ENCODE measurements around the gene HSD11B1L.

The HSD11B1L gene

DNA sequence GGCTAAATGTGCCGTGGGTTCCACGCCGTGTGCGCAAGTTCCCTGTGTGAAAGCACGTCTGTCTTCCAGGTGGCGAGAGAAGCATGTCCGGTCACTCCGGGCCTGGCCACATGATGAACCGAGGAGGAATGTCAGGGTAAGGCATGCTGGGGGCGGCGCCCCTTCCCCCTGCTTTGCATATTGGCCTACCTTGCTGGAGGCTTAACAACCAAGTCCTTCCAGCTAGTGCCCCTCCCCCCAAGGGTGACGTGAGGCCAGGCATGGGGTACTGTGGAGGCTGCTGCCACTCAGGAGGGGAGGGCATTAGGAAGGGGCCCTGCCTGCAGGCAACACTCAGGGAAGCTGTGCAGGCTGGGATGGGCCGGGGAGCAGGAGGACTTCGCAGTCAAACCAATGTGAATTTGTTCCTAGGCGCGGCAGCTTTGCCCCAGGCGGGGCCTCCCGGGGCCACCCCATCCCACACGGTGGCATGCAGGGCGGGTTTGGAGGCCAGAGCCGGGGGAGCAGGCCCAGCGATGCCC, 13.0 kb upstream of the HSD11B1L start:
- DNase-seq = no peak

DNA sequence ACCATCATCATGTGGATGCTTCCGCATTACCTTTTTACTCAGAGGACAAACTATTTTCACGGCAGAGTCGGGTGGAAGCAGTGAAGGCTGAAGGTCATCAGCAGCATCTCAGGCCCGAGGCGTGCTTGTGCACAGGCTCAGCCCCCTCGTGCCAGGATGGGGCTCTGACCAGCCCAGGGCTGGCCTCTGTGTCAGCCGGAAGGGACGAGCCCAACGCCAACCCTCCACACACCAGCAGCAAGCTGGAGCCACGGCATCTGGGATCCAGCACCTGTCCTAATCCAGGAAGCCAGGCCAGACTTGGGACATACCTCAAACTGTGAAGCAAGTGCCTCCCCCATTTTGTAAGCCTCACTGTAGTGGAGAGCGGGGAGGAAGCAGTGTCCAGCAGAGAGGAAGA, 11.6 kb upstream of the HSD11B1L start:
- no peak for DNase-seq

DNA sequence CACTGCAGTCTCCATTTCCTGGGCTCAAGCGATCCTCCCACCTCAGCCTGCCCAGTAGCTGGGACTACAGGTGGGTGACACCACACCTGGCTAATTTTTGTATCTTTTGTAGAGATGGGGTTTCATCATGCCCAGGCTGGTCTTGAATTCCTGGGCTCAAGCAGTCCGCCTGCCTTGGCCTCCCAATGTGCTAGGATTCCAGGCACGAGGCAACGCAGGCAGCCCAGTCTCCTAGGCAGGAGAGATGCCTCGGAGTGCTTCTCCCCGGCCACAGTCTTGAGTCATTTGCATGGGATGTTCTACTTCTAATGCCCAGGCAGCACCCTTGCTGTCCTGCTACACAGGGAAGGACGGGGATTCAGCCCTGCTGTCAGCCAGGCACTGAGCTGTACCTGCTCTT, 9.2 kb upstream of the HSD11B1L start:
- DNase-seq = no peak

DNA sequence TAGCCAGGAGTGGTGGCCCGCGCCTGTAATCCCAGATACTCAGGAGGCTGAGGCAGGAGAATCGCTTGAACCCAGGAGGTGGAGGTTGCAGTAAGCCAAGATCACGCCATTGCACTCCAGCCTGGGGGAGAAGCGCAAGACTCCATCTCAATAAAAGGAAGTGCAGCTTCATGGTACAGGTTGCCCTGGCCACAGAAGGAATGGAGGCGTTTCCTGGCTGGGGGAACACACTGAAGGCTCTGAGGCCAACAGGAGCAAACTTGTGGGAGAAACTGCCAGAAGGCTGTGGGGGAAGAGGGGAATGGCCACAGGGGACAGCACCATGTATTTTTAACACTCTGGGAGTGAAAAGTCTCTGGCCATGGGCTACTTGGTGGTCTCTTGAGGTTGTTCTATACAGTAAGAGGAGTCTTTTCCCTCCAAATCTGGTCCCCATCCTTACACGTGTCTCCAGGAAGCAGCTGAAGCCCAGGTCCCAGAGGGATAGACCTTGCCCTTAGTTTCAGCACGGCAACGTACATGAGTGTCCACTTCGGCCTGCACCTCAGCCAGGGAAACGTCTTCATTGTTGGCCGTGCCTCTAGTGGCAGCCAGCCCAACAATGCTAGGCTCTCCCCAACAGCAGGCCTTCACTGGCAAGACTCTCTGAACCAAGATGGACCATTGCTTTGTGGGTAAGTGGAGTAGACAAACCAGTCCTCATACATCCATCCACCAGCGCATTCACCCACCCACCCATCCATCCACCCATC, 7.9 kb upstream of the HSD11B1L start:
- DNase-seq = no peak

DNA sequence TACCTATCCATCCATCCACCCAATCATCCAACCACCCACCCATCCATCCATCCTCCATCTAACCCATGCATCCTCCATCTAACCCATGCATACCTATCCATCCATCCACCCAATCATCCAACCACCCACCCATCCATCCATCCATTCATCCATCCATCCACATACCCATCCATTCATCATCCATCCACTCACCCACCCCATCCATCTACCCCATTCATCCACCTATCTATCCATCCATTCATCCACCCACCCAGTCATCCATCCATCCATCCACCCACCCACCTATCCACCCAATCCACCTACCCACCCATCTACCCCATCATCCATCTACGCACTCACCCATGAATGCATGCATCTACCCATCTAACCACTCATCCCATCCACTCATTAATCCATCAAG, 7.1 kb upstream of the HSD11B1L start:
- DNase-seq = no peak

DNA sequence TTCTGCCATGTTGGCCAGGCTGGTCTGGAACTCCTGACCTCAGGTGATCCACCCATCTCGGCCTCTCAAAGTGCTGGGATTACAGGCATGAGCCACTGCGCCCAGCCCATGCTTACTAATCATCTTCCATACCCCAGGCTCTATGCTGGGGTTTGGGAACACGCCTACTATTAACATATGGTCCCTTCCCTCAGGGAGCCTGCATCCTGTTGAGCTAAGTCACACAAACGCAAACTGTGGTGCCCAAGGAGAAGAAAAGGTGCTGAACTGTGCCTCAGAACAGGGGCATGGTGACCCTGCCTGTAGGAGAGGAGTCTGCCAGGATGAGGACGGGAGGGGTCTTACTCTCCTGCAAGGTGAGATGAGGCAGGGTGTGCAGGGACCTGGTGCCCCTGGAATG, 6.1 kb upstream of the HSD11B1L start:
- DNase-seq = no peak

DNA sequence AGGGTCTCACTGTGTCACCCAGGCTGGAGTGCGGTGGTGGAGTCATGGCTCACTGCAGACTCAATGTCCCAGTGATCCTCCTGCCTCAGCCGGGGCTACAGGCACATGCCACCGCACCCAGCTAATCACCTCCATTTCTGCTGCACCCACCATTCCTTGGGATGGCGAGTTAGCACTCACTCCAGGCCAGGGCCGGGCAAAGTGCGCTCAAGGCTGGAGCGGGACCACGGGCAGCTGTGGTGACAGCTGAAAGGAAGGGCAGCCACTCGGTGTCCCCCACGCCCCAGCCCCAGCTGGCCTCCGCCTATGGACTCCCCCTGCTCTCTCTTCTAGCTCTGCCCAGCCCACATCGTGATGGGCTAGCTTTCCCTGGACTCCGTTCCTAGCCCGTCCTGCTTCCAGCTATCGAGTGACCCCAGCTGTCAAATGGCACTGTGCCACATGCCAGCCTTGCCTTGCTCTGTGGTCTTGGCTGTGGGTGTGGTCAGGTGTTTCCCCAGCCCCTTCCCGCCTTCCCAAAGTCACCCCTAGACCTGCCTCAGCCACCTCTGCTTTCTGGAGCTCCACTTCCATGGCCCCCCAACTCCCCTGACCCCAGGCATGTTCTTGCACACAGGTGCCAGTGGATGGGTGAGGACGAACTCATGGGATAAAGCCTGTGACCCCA, 4.6 kb upstream of the HSD11B1L start:
- no peak for DNase-seq

DNA sequence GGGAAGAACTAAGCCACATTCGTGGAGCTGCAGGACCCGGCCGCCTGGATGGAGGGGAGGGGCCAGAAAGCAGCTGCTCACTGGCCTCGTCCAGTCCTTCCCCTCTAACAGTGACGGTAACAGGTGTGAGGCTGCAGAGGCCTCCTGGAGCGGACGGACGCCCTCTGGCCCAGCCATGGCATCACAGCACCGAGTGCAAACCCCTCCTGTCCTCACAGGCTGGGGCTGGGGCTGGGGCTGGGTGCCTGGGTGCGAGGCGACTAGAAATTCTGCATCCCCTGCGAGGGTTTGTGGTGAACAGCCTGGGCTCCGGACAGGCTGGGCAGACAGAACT, 4.1 kb upstream of the HSD11B1L start:
- DNase-seq = no peak

DNA sequence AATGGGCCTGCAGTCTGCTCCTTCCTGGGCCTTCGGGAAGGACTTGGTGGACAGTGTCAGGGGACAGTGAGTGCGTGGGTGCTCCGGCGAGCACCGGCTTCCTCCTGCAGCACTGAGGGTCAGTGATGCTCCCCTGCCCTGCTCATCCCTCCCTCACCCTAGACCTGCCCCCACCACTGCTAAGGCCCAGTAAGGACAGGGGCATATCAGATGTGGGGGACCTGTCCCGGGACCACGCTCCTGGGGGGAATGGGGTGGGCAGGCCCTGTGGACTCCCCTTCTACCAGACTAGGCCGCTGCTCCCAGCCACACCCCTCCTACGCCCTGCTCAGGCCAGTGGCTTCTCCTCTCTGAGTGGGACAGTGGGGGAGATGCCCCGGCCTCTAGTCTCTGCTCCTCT, 3.7 kb upstream of the HSD11B1L start:
- no peak for DNase-seq

DNA sequence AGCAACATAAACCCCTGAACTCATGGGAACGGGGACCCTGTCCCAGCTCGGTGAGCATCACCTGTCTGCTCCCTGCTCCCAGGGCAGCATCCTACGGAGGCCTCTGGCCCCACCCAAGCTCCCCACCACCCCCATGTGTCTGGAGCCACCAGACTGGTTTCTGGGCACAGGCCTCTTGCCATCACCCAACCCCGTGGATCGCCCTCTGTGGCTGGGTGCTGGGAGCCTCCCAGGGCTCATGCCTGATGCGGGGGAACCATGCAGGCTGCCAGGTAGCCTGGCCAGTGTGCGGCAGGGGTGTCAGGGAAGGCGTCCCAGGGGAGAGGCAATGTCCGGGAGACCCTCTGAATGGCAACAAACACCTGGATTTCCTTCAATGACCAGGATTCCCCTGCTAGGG, 3.2 kb upstream of the HSD11B1L start:
- no peak for DNase-seq

DNA sequence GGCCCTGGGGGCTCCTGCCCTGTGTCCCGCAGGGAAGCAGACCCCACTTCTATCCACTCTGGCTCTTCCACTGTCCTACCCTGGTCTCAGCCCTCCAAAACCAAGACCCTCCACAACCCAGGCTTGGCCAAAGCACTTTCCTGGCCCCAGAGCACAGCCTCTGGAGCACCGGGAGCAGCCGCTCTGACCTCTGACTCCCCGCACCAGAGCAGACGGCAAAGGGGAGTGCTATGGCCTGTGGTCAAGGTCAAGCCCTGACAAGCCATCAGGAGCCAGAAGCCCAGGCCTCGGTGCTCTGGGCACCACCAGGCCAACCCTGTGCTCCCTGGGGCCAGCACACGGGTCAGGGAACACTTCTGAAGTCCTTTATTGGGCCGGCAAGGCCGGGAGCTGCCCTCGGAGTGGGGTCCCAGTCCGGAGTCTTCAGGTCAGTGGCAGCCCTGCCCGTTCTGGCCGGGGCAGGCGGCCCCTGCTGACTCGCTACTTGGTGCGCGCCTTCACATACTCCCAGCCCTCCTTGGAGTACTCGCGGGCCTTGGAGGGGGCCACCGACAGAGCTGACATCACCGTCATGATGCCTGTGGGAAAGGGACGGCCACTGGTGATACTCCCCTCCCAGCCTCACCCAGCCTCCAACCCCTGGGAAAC, 2.6 kb upstream of the HSD11B1L start:
- no peak for DNase-seq

DNA sequence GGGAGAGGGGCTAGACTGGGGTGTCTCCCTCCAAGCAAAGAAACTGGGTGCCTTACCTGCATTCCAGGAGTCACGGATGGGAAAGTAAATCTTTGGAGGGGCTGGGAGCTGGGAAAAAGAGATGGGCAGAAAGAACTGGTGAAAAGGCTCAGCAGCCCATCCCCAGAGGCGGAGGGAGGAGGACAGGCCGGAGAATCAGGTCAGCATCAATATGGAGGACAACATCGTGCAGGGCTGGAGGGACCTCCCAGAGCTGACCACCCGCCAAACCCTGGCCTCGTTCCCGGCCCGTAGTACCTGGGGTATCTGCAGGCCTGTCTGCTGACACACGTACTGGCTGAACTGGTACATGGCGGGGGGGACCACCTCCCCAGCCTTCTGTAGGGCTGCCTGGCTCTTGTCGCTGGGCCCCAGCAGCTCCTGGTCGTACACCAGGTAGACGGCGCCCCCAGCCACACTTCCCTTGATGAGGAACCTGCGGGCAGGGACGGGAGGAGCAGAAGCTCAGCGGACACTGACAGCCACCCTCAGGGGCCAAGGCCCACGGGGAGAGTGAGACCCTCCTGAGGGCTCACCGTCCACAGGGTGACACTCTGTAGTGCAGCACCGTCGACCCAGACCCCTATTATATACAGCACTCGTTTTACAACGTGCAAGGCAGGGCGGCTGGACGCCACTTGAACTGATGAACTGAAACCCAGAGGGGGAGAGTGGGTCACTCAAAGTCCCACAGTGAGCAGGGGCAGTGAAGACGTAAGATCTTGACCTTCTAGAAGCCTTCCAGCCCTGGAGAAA, 1.3 kb upstream of the HSD11B1L start:
- no peak for DNase-seq

DNA sequence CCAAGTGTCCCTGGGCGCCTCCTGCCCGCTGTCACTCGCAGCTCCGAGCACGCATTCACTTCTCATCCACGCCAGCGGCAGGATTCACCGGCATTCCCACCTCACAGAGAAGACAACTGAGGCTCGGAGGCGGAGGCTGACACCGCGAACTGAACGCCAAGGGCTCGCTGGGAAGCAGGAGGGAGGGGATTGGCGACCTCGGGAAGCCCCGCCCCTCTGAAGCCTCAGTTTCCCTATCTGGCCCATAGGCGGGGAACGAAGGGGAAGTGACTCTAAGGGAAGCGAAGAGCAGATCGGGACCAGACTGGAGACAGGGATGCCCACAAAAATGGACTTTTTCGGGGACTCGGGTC, 767 bp upstream of the HSD11B1L start:
- no peak for DNase-seq

DNA sequence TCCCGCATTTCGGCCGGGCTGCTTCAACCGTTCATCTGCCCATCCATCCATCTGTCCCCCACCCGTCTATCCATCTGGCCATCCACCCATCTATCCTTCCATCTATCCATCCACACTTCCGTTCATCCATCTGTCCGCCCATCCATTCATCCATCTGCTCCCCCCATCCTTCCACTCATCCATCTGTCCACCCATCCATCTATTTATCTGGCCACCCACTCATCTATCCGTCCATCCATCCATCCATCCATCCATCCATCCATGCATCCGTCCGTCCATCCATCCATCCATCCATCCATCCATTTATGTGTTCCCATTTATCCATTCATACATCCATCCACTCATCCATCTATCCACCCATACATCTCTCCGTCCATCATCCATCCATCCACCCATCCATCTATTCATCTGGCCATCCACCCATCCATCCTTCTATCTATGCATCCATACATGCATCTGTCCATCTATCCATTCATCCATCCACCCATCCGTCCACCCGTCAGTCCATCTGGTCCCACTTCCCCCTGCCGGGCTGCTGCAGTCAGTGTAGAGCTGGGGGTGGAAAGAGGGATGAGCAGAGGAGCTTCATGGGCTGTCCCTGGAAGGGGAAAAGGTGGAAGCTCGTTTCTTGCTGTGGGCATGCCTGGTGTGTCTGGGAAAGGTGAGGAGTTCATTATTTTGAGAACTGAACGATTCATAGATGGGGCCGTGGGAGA, 722 bp downstream of the HSD11B1L start:
- no peak for DNase-seq

DNA sequence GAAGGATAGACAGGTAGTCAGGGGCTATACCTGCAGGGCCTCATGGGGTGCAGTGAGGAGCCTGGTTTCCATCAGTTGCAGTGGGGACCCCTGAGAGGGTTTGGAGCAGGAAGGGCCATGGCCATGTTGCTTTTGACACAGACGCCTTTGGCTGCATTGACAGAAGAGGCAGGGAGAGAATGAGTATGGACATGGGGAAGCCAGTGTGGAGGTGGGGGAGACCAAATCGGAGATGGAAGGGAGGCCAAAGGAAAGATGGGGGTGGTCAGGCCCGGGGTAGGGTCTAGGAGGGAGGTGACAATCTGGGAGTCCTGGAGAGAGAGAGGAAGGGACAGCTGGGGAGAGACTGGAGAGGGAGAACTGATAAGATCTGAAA, 1.3 kb downstream of the HSD11B1L start:
- no peak for DNase-seq

DNA sequence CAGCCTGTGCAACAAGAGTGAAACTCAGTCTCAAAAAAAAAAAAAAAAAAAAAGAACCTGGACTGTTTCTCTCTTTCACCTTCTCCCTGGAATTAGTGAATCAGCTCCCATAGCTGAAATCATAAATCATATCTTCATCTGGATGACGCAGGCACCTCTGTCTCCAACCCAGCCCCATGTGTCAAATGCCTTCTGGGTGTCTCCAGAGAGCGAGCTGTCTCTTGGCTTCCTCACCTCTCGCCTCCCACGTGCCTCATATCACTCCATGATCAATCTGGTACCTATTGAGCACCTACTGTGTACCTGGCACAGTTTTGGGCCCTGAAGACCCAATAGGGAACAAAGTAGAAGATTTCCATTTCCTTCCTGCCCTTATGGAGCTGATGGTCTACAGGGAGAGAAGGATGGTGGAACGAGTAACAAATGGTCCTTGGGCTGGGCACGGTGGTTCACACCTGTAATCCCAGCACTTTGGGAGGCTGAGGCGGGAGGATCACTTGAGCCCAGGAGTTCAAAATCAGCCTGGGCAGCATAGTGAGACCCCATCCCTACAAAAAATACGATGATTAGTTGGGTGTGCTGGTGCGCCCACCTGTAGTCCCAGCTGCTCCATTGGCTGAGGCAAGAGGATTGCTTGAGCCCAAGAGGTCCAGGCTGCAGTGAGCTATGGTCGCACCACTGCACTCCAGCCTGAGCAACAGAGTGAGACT, 2.5 kb downstream of the HSD11B1L start:
- DNase-seq = no peak

DNA sequence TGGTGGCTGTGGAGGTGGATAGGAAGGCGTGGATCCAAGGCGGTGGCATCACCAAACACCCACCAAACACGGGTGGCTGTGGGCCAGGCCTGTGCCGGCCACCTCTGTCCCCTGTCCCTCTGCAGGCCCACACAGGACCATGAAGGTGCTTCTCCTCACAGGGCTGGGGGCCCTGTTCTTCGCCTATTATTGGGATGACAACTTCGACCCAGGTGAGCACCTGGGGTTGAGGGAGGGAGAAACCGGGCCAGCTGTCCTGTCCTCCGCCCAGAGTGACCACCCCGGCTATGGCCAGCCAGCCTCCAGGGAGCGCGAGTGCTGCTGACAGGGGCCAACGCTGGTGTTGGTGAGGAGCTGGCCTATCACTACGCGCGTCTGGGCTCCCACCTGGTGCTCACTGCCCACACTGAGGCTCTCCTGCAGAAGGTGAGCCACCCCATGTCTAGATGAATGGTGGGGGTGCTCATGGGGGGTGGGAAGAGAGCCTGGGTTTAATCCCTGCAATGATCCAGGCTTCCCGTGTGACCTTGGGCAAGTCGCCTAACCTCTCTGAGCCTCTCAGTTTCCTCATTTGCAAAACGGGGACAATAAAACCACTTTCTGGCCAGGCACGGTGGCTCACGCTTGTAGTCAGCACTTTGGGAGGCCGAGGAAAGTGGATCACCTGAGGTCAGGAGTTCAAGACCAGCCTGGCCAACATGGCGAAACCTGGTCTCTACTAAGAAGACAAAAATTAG, 4.0 kb downstream of the HSD11B1L start:
- DNase-seq = no peak

DNA sequence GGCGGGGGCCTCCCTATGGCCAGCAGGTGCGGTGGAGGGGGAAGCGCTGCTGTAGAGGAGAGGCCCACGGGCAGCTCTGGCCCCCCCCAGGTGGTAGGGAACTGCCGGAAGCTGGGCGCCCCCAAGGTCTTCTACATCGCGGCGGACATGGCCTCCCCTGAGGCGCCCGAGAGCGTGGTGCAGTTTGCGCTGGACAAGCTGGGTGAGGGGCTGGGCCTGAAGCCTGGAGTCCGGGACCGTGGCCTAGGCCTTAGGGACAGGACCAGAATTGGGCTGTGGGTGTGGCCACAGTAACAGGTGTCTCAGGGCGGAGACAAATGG, 5.5 kb downstream of the HSD11B1L start:
- no peak for DNase-seq

DNA sequence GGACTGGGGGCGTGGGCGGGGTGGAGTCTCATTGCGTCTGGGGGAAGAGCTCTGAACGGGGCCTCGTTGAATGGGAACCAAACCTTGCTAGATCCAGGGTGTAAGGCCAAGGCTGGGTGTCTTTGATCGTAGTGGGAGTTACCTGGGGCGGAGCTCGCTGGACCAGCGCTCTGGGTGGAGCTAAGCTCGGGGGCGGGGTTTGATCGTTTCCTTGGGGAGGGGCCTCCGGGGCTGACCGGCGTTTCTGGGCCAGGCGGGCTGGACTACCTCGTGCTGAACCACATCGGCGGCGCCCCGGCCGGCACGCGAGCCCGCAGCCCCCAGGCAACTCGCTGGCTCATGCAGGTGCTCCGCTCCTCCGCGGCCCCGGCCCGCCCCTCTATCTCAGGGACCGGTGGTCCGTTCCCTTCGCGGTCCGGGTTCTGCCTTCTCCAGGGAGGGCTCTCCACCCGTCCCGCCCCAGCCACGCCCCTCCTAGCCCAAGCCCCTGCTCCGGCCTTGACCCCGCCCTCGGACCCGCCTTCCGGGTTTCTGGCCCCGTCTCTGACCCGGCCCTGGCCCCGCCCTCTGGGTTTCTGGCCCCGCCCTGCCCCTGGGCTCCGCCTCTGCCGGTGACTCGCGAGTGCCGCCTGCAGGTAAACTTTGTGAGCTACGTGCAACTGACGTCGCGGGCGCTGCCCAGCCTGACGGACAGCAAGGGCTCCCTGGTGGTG, 6.0 kb downstream of the HSD11B1L start:
- DNase-seq = peak; percentile 60

DNA sequence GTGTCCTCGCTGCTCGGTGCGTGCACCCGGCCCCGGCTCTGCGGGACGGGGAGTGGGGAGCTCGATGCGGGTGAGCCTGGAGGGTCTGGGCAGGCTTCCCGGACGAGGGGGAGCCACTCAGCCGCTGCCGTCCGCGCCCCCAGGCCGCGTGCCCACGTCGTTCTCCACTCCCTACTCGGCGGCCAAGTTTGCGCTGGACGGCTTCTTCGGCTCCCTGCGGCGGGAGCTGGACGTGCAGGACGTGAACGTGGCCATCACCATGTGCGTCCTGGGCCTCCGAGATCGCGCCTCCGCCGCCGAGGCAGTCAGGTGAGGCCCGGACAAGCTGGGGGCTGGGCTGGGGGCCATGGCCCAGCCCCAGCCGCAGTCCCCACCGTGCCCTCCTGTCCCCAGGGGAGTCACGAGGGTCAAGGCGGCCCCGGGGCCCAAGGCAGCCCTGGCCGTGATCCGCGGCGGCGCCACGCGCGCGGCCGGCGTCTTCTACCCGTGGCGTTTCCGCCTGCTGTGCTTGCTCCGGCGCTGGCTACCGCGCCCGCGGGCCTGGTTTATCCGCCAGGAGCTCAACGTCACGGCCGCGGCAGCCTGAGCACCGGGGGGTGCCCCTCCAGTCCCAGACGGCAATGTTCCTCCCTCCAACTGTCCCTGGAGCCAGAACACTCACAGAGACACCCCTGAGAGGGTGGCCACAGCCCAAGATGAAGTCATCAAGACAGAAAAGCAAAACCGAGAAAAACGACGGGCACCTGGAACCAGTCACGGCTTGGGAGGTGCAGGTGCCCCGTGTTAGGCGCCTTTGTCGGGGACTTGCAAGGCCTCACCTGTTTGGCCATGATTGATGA, 6.8 kb downstream of the HSD11B1L start:
- no peak for DNase-seq
